A549 (cell line): Measurements from ENCODE around the gene AFF1.

Source experiments
- BHLHE40 ChIP-seq: IDR thresholded peaks from 2 replicates; pipeline ENCODE4 v1.6.1; 2012; ENCODE audit warnings: low read depth, low read length, inconsistent platforms
- EP300 ChIP-seq, 2 experiments: fragments of >200 bp; sonication (Bioruptor Twin); formaldehyde crosslinking; IDR thresholded peaks; 2 replicates in 1 of 2; 3 replicates in 1 of 2; pipeline ENCODE4 v1.6.1; 2016 to 2017
- TF ChIP-seq, protein P1 (sequence below): fragments of >200 bp; sonication (Bioruptor Twin); formaldehyde crosslinking; IDR thresholded peaks from 3 replicates; pipeline ENCODE4 v1.5.1; 2016

DNA sequence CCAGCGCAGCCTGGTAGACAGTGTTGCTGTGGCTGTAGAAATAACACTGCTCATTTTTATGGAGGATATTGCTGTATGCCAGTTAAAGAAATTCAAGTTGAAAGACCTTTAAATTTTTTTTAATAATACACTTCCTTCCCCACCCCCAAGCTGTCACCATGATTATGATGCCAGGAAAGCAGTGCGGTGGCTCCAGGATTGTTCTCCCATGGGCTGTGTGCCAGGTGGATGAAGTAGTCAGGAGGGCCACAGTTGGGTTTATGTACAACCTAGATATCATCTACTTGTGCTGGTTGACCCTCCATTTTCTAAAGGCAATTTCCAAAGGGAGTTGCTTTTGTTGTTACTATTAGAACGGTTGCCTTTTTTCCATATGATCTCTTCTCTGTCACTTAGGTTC lies 136.6 kb downstream of the AFF1 start:
- TF ChIP-seq EP300 (IDR thresholded peaks at IDR 0.05) (no peak), BHLHE40 (no peak)
- TF ChIP-seq, protein P1, sequence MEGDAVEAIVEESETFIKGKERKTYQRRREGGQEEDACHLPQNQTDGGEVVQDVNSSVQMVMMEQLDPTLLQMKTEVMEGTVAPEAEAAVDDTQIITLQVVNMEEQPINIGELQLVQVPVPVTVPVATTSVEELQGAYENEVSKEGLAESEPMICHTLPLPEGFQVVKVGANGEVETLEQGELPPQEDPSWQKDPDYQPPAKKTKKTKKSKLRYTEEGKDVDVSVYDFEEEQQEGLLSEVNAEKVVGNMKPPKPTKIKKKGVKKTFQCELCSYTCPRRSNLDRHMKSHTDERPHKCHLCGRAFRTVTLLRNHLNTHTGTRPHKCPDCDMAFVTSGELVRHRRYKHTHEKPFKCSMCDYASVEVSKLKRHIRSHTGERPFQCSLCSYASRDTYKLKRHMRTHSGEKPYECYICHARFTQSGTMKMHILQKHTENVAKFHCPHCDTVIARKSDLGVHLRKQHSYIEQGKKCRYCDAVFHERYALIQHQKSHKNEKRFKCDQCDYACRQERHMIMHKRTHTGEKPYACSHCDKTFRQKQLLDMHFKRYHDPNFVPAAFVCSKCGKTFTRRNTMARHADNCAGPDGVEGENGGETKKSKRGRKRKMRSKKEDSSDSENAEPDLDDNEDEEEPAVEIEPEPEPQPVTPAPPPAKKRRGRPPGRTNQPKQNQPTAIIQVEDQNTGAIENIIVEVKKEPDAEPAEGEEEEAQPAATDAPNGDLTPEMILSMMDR, result no peak
